ENCODE results near the gene EXOC6B. TPM values are rescaled to one million over a fixed set of nuclear protein-coding genes. Genes with fewer than 3 reads are reported as not detected.

Gene EXOC6B
- total and polyA plus RNA-seq, 2 experiments from 2014 or later: 8.9 to 18.3 TPM

- Histone ChIP-seq H3K9ac (no peak overlapping the region), H2AFZ (no peak overlapping the region), H3K79me2 (ENCODE audit: insufficient read depth) (no peaks in the 10 kb centered on the region), H3K4me2 (ENCODE audit: unreplicated experiment) (no peak overlapping the region), H3K4me3 (no peak overlapping the region), H3K36me3 (ENCODE audit: low read depth) (no peaks in the 10 kb centered on the region), H3K9me2 (ENCODE audit: insufficient read depth) (no peaks in the 10 kb centered on the region), H3K4me1 (ENCODE audit: insufficient read depth) (peaks cover 7% of the 10 kb centered on the region; the same call in 1 of the 2 replicates), H3K27me3 (replicated peaks; ENCODE audit: insufficient read depth) (no peaks in the 10 kb centered on the region), H3K27ac (no peak overlapping the region), H3K9me3 (ENCODE audit: low read depth) (no peaks in the 10 kb centered on the region), H3F3A (ENCODE audit: insufficient read depth) (no peaks in the 10 kb centered on the region), H4K20me1 (ENCODE audit: insufficient read depth) (no peaks in the 10 kb centered on the region)
- DNase-seq: no peak
- WGBS, 2 experiments (ENCODE audit: low coverage in 1 of 2, low lambda C conversion rate in 2 of 2, missing lambda C conversion rate in 2 of 2): 67 to 69% methylated on average over 11 of the region's 11 CpGs
- TF ChIP-seq EZH2 (IDR thresholded peaks at IDR 0.05; ENCODE audit: insufficient read depth, poor library complexity, severe bottlenecking): no peak
- TF ChIP-seq EZH2phosphoT487 (IDR thresholded peaks at IDR 0.05; ENCODE audit: insufficient read depth, low read depth): no peak
- in situ Hi-C loops (cut with MboI): no loop called here
Measured at GRCh38 chr2:72128843-72129227, 697.0 kb downstream of the EXOC6B start.

DNA sequence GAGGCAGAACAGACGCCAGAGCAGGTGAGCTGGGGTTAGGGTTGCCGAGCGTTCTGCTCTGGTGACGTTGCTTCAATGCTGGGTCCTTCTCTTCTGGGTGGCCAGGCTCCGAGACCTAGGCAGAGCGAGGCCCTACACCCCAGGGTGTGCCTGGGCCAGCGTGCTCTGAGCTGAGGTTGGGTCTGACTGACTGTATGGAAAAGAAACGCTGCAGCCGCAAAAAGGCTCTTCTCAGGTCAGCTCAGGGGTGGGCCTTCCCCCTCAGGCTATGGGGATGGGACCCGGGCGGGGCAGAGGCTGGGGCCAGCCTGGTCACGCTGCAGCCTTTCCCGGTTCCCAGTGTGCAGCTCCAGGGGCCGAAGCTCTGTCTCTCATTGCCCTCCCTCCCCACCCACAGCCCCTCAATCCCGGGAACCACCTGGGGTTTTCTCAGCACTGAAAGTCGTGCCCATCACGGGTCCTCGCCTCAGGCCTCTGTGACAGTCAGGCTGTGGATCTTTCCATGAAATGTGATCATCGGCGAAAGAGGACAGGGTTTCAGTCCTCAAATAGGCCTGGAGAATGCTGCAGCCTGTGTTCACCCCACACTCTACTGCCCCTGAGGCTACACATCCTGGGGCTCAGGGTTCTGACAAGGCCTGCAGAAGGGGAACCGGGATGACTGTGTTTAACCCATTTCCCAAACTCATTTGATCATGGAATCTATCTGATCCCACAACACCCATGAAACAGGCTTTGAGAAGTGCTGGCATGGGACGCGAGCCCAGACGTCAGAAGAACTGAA is 697.6 kb downstream of the EXOC6B start:
- Histone ChIP-seq H3K9ac (no peak overlapping the region), H3F3A (ENCODE audit: insufficient read depth) (no peaks in the 10 kb centered on the region), H3K79me2 (ENCODE audit: insufficient read depth) (no peaks in the 10 kb centered on the region), H3K9me2 (ENCODE audit: insufficient read depth) (no peaks in the 10 kb centered on the region), H3K4me3 (no peak overlapping the region), H3K4me1 (ENCODE audit: insufficient read depth) (peaks cover 7% of the 10 kb centered on the region; the same call in 1 of the 2 replicates), H3K27me3 (replicated peaks; ENCODE audit: insufficient read depth) (no peaks in the 10 kb centered on the region), H4K20me1 (ENCODE audit: insufficient read depth) (no peaks in the 10 kb centered on the region), H2AFZ (no peak overlapping the region), H3K9me3 (ENCODE audit: low read depth) (no peaks in the 10 kb centered on the region), H3K36me3 (ENCODE audit: low read depth) (no peaks in the 10 kb centered on the region), H3K4me2 (ENCODE audit: unreplicated experiment) (no peak overlapping the region), H3K27ac (no peak overlapping the region)
- 81 to 83% methylated on average over 22 to 24 of the region's 24 CpGs for WGBS, 2 experiments (ENCODE audit: low coverage in 1 of 2, low lambda C conversion rate in 2 of 2, missing lambda C conversion rate in 2 of 2)
- DNase-seq: no peak
- in situ Hi-C loops (cut with MboI): no loop called here
- no peak for TF ChIP-seq EZH2 (IDR thresholded peaks at IDR 0.05; ENCODE audit: insufficient read depth, poor library complexity, severe bottlenecking)
- no peak for TF ChIP-seq EZH2phosphoT487 (IDR thresholded peaks at IDR 0.05; ENCODE audit: insufficient read depth, low read depth)

- H3K4me1 ChIP-seq (ENCODE audit: insufficient read depth): peaks cover 7% of the 10 kb centered on the region; the same call in 1 of the 2 replicates
- H3K79me2 ChIP-seq (ENCODE audit: insufficient read depth): no peaks in the 10 kb centered on the region
- no peaks in the 10 kb centered on the region for H3K27me3 ChIP-seq (replicated peaks; ENCODE audit: insufficient read depth)
- H3F3A ChIP-seq (ENCODE audit: insufficient read depth): no peaks in the 10 kb centered on the region
- H3K9ac ChIP-seq: no peak overlapping the region
- no peaks in the 10 kb centered on the region for H3K9me2 ChIP-seq (ENCODE audit: insufficient read depth)
- H3K36me3 ChIP-seq (ENCODE audit: low read depth): no peaks in the 10 kb centered on the region
- no peak overlapping the region for H3K4me3 ChIP-seq
- in situ Hi-C loops (cut with MboI): no loop called here
- H3K4me2 ChIP-seq (ENCODE audit: unreplicated experiment): no peak overlapping the region
- H3K27ac ChIP-seq: no peak overlapping the region
- H4K20me1 ChIP-seq (ENCODE audit: insufficient read depth): no peaks in the 10 kb centered on the region
- WGBS, 2 experiments (ENCODE audit: low coverage in 1 of 2, low lambda C conversion rate in 2 of 2, missing lambda C conversion rate in 2 of 2): 86 to 88% methylated on average over 21 of the region's 21 CpGs
- H3K9me3 ChIP-seq (ENCODE audit: low read depth): no peaks in the 10 kb centered on the region
- DNase-seq: no peak
- no peak overlapping the region for H2AFZ ChIP-seq
- TF ChIP-seq EZH2phosphoT487 (IDR thresholded peaks at IDR 0.05; ENCODE audit: insufficient read depth, low read depth) (no peak), EZH2 (IDR thresholded peaks at IDR 0.05; ENCODE audit: insufficient read depth, poor library complexity, severe bottlenecking) (no peak)
Measured at GRCh38 chr2:72127401-72128058, 698.3 kb downstream of the EXOC6B start.

DNA sequence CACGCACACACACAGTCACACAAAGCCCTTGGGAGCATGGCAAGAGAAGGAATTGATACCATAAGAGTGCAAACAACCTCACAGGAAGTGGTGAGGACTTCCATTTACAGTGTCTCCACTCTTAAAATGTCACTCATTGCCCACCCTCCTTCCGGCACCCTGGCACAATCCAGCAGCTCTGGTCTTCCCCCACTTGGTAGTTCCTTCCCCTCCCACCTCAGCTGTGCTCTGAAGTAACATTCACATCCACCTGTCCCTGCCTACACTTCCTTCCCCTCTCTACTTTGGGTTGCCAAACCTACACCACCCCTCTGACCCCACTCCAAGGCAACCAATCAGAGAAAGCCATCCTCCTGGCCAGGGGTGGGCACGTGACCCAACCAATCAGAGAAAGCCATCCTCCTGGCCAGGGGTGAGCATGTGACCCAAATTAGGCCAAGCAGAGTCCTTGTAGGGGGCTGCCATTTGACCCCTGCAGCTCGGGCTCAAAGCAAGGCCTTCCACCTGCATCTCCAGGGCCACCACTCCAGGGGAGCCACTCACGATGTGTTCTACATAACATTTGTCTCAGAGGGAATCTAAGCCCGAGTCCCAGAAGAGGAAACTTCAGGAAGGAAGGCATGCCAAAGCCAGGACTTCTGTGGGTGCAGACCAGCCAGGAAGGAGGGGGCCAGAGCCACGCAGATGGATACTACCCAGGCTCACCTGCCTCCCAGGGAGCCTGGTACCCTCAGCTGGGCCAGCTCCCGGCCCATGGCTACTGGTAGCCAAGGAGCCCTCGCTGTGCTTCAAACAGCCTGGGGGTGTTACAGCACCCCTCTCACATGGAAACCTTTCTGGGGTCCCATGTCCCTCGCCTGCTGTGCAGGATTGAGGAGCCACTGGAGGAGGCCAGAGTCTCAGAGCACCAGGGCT is 699.4 kb downstream of the EXOC6B start:
- WGBS, 2 experiments (ENCODE audit: low coverage in 1 of 2, low lambda C conversion rate in 2 of 2, missing lambda C conversion rate in 2 of 2): 76 to 80% methylated on average over 10 of the region's 10 CpGs
- Histone ChIP-seq H3K4me1 (ENCODE audit: insufficient read depth) (peaks cover 7% of the 10 kb centered on the region; the same call in 1 of the 2 replicates), H3K4me2 (ENCODE audit: unreplicated experiment) (no peak overlapping the region), H2AFZ (no peak overlapping the region), H3K9me2 (ENCODE audit: insufficient read depth) (no peaks in the 10 kb centered on the region), H3K36me3 (ENCODE audit: low read depth) (no peaks in the 10 kb centered on the region), H3F3A (ENCODE audit: insufficient read depth) (no peaks in the 10 kb centered on the region), H3K27me3 (replicated peaks; ENCODE audit: insufficient read depth) (no peaks in the 10 kb centered on the region), H3K27ac (no peak overlapping the region), H3K4me3 (no peak overlapping the region), H3K9me3 (ENCODE audit: low read depth) (no peaks in the 10 kb centered on the region), H3K79me2 (ENCODE audit: insufficient read depth) (no peaks in the 10 kb centered on the region), H3K9ac (no peak overlapping the region), H4K20me1 (ENCODE audit: insufficient read depth) (no peaks in the 10 kb centered on the region)
- TF ChIP-seq EZH2phosphoT487 (IDR thresholded peaks at IDR 0.05; ENCODE audit: insufficient read depth, low read depth) (no peak), EZH2 (IDR thresholded peaks at IDR 0.05; ENCODE audit: insufficient read depth, poor library complexity, severe bottlenecking) (no peak)
- in situ Hi-C loops (cut with MboI): no loop called here
- DNase-seq: no peak

Small RNA genes lying within 50 kb of the gene (small RNA-seq; reads per million reads assigned to genes)
- 0.31 reads per million for gene RF00592 (ENCODE audit: low read depth, low replicate concordance)
- gene RNU2-39P (ENCODE audit: low read depth, low replicate concordance): 4.0 reads per million, percentile 76 among the genes with 10 or more reads in this experiment

Other genes with a start within 250 kb of the EXOC6B start
- gene SPR, start 61.4 kb upstream of the EXOC6B start, total RNA-seq (2014; rRNA removed; shearing (Covaris generic)): 21.1 and 39.0 TPM in 2 replicates
- 17.1 and 19.6 TPM in 2 replicates for gene SPR, start 61.4 kb upstream of the EXOC6B start, polyA plus RNA-seq (2016; fragmentation: Nextera tagmentation; extraction: Ambion mirVana)
- not detected in 2 replicates for gene EMX1, start 91.5 kb upstream of the EXOC6B start, total RNA-seq (2014; rRNA removed; shearing (Covaris generic))
- not detected in 2 replicates for gene EMX1, start 91.5 kb upstream of the EXOC6B start, polyA plus RNA-seq (2016; fragmentation: Nextera tagmentation; extraction: Ambion mirVana)
- 16.4 and 17.1 TPM in 2 replicates for gene SFXN5, start 245.7 kb upstream of the EXOC6B start, total RNA-seq (2014; rRNA removed; shearing (Covaris generic))
- gene SFXN5, start 245.7 kb upstream of the EXOC6B start, polyA plus RNA-seq (2016; fragmentation: Nextera tagmentation; extraction: Ambion mirVana): 7.3 and 10.0 TPM in 2 replicates